GM18511 (cell line): ENCODE data around the gene FNDC3A.

ENCODE experiments used
- ATAC-seq: cut with Tn5 transposase; IDR thresholded peaks from one replicate; pipeline ENCODE4 v1.9.1; 2021; ENCODE audit warnings: mild to moderate bottlenecking, moderate library complexity; ENCODE audit not compliant: unreplicated experiment

The FNDC3A gene

DNA sequence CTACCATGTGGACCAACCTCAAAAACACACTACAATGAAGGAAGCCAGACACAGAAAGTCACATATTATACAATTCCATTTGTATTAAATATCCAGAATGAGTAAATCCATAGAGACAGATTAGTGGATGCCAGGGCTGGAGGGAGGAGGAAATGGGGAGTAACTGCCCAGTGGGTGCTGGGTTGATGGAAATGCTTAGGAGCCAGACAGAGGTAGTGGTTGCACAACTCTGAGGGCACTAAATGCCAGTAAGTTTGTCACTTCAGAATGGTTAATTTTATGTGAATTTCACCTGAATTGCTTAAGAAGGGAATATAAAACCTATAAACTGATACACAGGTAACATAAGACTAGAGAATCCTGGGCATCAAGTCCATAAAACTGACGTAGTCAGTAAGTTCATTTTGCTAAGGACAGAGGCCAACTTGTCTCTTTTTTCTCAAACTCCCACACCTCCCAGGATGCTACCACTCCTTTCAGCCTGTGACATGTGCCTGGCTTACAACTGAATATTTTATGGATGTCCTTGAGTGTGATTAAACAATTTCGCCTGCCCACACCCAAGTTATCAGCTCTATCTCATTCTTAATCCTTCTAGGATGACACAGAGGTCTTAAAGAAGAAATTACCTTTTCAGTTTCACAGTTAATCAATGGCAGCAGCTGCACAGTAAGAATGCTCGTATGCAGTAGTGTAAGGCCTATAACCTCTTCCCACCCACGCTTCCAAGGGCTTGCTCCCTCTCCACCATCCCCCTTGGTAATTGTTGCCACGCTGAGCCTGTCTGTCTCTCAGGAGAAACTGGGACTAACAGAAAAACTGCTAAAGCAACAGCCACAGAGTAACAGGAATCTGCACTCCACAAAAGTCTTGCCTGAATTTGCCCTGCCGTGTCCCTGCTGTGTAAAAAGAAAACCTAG lies 238.5 kb downstream of the FNDC3A start:
- no peak for ATAC-seq

DNA sequence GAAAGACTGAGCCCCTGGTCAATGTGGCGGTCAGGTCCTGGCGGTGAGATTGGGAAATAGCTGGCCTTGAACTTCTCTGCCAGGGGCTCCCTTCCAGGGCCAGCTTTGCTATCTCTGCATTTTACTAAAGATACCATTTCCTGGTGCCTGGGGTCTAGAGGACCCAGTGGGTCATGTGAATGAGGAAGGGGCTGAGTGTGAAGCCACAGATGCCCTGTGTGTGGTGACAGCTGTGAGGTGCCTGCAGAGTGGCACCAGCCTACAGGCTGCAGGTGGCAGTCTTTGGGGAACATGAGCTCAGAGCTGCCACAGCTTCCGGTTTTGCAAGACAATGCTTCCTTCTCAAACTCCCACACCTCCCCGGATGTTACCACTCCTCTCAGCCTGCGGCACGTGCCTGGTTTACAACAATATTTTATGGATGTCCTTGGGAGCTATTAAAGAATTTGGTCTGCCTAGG lies 239.2 kb downstream of the FNDC3A start:
- peak; percentile 72 for ATAC-seq

- ATAC-seq, result no peak
These were observed 240.6 kb downstream of the FNDC3A start for GRCh38 chr13:49216334-49216733.

DNA sequence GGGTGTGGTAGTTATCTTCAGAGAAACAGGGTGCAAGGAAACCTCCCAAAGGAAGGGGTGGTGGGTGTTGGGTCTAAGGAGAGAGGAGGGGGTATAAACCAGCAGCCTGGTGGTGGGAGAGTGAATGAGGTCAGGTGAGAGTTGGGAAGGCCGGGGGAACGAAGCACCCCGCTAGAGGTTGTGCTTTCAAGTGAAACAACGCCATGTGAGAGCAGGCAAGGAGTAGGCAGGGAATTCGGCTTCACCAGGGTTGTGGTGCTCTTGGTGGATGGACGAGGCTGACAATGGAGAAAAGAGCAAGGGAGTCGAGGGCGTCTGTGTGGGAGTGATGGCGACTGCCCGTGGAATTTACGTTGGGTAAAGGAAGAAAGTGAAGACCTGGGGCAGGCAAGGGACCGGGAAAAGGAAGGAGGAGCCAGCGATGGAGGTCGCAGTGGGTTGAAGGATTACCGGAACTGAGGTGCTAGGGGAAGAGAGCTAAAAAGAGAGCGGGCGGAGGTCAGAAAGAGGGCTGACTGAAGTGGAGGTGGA lies 242.3 kb downstream of the FNDC3A start:
- ATAC-seq, result no peak

DNA sequence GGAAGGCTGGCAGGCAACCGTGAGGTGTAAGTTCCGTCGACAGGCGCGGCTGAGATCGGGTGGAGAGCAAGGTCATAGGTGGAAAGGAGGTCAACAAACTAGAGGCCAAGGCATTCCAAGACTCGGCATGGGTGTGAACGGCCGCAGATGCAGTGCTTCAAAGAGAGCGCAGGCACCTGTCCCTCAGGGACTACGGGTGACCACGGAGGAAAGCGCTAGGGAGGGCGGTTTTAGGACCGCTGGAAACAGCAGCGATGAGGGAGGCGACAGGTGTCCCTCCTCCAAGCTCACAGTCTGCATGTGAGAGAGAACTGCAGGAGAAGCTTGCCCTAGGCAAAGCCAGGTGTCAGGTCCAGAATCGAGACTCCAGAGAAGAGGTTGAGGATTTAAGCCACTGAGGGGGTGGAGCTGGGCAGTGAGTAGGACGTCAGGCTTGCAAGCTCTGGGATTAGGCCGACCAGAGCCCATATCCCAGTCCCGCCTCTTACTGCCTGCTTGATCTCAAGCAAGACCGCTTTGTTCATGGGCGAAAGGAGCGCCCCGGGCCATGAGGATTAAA lies 242.9 kb downstream of the FNDC3A start:
- no peak for ATAC-seq

DNA sequence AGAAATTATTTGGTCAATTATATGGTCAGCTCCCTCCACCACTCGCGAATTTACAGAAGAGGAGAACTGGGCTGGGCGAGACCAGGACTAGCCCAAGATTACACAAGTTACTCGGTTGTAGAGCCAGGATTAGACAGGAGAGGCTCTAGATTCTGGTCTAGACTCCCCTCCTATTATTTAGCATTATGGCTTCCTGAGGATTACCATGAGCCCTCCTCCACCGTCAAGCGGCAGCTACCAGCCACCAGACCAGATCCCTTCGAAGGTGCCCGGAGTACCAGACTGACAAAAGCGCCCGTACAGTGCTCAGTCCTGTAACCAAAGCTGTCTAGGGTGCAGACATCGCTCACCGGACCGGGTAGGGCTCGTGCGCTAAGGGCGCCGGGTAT lies 243.9 kb downstream of the FNDC3A start:
- no peak for ATAC-seq

DNA sequence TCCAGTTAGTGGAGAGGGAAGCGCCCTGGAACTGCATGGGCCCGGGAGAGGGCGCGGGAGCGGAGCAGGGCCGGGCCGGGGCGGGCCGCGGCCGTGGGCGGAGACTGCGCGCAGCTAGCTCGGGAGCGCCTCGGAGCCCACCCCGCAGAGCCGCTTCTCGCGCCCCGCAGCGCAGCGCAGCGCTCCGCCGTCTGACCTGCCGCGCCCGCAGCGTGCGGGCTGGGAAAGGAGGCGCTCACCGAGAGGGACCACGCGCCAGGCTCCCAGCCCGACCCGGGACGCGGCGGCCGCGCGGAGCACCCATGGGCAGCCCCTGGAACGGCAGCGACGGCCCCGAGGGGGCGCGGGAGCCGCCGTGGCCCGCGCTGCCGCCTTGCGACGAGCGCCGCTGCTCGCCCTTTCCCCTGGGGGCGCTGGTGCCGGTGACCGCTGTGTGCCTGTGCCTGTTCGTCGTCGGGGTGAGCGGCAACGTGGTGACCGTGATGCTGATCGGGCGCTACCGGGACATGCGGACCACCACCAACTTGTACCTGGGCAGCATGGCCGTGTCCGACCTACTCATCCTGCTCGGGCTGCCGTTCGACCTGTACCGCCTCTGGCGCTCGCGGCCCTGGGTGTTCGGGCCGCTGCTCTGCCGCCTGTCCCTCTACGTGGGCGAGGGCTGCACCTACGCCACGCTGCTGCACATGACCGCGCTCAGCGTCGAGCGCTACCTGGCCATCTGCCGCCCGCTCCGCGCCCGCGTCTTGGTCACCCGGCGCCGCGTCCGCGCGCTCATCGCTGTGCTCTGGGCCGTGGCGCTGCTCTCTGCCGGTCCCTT lies 244.5 kb downstream of the FNDC3A start, which contains the start of gene MLNR:
Gene MLNR (plus strand): TSS at position 303 of the 820 bp plus-strand sequence. CDS start 0 bp downstream, at position 303.
- ATAC-seq, result peak; percentile 60

GRCh38 chr13:49220856-49221589 lies 245.3 kb downstream of the FNDC3A start:
- no peak for ATAC-seq

DNA sequence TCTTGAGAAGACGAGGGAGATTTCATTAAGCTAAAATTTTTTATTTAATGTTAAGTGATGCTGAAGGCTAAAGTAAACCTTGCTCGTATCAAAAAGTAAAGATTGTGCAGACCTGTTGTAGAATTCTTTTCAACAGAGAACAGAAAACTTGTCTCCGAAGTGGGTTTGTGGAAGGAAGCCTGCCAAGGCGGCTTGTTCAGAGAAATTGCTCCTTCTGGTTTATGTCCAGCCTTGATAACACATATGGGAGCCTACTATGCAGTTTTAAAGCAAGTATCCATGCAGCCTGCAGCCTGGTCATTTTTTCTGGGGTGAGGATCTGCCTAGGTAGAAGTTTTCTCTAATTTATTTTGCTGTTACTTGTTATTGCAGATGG lies 245.9 kb downstream of the FNDC3A start:
- no peak for ATAC-seq

- no peak for ATAC-seq
These were observed 249.7 kb downstream of the FNDC3A start for GRCh38 chr13:49225223-49226042.

- ATAC-seq, result no peak
These were observed 250.9 kb downstream of the FNDC3A start for GRCh38 chr13:49226613-49227012.

DNA sequence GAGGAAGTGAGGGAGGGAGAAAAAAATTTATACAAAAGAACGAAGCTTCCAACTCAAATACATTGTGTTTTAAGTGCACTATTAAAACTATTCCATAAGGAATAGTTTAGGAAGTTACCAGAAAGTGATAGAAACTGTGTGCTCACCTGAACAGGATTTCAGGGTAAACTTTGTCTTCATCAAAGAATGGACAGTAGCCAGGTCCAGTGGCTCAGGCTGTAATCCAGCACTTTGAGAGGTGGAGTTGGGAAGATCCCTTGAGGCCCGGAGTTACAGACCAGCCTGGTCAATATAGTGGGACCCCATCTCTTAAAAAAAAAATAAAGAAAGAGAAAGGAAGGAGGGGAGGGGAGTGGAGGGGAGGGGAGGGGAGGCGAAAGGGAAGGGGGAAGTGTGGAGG lies 259.0 kb downstream of the FNDC3A start:
- ATAC-seq, result no peak

GRCh38 chr13:49235856-49236431 lies 260.2 kb downstream of the FNDC3A start:
- ATAC-seq, result no peak

DNA sequence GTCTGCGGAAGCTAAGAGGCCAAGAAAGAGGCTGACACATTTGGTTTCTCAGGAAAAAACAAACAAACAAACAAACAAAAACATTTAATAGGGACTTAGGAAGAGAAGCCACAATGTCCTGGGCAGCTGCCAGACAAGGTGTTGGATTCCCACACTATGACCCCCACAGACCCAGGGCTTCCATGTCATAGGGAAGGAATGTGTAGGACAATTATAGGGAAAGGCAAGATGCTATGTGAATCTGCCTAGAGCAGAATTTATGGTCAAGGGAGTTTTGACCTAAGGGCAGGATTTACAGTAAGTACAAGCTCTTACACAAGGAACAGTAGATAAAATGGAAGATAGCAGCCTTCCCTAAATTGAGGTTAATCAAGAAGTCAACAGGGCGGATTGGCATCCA lies 262.9 kb downstream of the FNDC3A start:
- no peak for ATAC-seq

DNA sequence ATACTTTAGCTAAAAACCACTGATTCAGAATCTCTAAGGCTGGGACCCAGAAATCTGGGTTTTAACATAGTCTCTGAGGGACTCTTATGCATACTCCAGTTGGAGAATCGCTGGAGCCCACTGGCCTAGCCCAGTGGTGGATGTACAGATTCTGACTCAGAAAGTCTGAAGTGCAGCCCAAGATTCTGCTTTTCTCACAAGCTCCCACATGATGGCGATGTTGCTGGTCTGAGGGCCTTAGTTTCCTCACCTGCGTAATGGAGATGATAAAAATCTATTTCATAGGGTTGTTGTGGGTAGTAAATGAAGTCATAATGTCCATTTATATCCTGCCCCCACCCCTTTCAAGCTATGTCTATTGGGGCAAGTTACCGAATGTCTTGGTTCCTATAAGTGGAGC lies 264.3 kb downstream of the FNDC3A start:
- no peak for ATAC-seq

GRCh38 chr13:49241296-49241695 lies 265.6 kb downstream of the FNDC3A start:
- ATAC-seq, result no peak

DNA sequence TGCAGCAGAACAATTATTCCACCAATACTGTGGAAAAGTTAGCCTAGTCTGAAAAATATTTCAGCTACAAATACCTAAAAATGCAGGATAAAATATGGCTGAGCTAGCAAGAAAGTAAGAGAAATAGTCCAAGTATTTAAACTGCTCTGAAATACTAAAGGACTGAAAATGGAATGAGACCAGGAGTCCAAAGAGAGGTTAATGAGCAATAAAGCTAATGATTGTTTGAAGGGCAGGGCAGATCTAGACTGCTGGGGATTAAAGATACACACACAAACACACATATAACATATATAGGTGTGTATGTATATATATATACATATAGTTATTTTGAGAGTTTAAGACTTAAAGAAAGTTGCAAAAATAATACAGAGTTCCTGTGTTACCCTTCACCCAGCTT lies 269.4 kb downstream of the FNDC3A start:
- no peak for ATAC-seq

DNA sequence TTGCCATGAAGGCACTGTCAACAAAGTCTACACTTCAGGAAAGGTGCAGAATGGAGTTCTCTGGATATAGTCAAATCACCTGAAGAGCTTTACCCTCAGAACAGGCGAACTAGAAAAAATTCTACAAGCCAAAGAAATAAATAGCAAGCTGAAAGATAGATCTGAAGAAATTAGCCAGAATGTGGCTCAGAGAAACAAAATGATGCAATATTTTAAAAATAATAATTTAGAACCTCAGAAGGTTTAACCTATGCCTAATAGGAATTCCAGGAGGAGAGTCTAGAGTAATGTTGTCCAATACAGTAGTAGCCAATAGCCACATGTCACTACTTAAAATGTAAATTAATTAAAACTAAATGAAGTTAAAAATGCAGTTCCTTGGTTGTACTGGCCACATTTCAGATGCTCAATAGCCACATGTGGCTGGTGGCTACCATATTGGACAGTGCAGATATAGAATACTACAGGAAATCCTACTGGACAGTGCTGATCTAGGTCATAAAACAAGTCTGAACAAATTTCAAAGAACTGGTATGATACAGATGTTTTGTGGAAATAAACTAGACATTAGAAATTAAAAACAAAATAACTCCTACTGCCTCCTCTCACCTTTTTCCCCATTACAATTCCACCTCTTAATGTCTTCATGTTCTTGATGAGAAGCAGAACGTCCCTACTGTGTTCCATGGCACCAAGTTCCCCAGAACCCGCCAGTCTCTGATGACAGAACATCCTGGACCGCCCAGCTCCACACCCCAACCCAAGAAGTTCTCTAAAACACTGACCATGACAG lies 271.3 kb downstream of the FNDC3A start:
- ATAC-seq, result peak; percentile 53
